NCI-H2107 treated with DMSO at 0.1 percent for 48 hours (cell line): ENCODE data around the gene TEX28.
"Not testable (repeated sequence)": the region's sequence is repeated elsewhere in the genome, so short reads cannot be mapped to it uniquely, and the experiment has no call there.

Source experiments
- DNase-seq: peaks from one replicate; lab custom pipeline; 2025; ENCODE audit not compliant: unreplicated experiment; lab: John Stamatoyannopoulos, UW

The TEX28 gene

DNA sequence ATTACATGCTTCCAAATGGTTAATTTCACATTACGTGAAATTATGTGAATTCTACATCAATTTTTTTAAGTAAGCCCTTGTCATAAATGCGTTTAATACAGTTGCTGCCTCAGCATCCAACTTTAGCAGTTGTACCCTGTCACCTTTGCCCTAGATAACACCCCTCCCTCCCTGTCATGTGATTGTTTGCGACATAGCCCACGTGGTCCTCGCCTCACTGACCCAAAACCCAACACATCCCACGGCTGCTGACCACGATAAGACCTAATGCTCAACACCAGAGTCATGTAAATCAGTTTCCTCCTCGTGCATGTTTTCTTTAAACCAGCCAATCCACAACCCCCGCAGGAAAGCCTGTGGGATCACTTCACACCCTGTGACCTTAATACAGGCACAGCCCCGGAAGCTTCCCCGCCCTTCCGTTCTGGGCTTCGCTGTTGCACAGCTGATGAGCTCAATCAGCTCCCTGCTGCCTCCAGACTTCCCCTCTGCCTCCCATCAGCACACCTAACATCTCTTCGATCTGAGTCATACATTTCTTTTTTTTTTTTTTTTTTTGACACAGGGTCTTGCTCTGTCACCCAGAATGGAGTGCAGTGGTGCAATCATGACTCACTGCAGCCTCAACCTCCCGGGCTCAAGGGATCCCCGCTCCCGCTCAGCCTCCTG lies 47.4 kb downstream of the TEX28 start:
- DNase-seq: not testable (repeated sequence)

DNA sequence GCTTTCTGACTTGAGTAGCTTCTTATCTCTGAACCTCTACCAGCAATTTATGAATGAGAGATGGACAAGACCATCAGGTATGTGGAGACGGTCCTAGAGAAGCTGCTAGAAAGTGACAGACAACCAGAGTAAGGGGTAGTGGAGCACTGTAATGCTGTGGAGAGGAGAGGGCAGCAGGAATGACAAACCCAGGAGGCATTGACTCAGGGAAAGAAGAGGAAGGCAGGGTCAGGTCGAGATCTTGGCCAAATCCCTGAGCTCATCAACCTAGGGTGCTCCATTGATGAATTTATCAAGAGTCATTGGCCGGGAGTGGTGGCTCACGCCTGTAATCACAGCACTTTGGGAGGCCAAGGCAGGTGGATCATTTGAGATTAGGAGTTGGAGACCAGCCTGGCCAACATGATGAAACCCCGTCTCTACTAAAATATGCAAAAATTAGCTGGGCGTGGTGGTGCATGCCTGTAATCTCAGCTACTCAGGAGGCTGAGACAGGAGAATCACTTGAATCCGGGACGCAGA lies 54.9 kb downstream of the TEX28 start:
- not testable (repeated sequence) for DNase-seq

DNA sequence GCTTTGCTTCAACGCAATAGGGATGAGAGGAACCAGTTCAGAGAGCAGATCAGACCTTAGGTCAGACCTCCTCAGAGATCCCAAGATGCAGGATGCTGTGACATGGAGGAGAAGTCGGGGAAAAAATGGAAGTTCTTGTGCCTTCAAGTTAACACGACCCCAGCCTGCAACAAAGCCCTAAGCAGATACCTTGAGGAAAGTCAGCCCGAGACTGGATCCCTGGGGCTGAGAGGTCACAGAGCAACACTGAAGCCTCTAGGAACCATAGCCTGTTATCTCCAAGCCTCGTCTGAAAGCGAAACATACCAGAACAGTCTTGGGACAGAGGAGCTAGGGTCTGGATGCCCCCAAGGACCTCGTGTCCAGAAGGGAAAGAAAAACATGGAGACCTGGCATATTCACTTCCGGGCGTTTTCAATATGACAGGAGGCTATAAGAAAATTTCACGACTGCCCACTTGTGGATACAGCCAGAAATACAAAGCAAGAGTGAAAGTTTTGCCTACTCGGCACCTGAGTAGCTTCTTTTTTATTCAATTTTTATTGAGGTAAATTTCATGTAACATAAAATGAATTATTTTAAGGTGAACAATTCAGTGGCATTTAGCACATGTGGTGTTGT lies 55.9 kb downstream of the TEX28 start:
- DNase-seq: not testable (repeated sequence)

DNA sequence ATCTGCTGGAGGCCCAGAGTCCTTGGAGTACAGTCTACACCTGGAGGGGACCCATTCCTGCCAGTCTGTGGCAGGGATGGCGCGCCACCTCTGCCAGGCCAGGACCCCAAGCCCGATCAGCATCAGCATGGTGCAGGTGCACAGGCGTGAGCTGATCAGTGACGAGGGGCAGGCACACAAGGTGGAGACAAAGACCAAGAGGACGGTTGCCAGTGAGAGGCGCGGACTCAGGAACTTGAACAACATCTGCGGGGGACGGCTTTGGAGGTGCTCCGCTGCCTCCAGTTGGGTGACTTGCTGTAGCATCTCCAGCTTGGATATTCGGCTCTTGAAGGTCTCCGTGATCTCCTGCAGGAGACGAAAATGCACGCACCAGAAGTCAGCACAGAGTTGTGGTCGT lies 61.3 kb downstream of the TEX28 start:
- not testable (repeated sequence) for DNase-seq

DNA sequence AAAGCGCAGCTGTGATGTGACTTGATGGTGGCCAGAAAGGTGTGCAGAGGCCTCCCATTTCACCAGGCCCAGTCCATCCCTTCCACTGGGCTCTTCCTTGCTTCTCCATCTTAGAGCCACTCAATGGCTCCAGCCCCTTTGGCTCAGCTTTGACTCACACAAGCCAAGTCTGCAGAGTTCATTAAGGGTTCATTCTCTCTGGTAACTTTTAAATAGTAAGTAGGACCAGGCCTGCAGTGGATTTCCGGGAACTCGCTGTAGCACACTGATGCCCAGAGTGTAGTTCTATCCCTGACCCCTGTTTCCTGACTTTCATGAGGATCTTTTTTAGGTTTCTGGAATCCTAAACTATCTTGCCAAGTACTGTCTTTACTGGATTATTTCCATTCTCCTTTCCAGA lies 63.5 kb downstream of the TEX28 start:
- DNase-seq: not testable (repeated sequence)

DNA sequence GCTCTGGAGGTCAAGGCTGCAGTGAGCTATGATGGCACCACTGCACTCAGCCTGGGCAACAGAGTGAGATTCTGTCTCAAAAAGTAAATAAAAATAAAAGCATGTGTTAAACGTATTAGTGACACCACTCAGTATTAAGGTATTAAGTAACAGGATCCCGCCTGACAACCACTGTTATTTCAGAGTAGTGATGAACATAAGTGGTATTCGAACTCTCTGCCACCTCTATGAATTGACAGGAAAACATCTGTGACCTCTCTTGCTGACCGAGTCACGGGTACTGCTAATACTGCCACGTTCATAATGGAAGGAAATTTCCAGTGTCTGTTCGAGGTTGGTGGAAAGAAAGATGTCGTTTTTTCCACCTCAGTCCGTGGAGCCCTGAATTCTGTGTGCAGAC lies 68.2 kb downstream of the TEX28 start:
- not testable (repeated sequence) for DNase-seq

DNA sequence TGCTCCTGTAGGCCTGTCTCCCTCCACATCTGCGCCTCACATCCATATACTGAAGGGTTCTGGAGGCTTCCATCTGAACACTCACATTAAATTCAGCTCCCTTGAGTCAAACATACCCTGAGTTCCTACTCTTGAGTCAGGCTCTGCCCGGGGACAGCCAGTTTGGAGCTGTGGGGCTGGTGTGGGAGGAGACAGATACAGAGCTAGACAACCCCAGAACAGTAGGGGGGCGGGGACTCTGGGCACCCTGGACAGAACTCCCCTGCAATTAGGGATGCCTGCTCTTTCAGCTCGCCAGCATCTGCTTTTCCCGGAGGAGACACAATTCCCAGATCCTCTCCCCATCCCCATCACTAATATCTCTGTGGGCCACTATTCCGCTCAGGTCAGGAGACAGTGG lies 69.6 kb downstream of the TEX28 start:
- not testable (repeated sequence) for DNase-seq
